Pancreas (tissue), 10 donors: ENCODE results near the gene KCNK7. TPM values are rescaled to one million over a fixed set of nuclear protein-coding genes. Genes with fewer than 3 reads are reported as not detected.

Experiments used
- ATAC-seq, 4 donors: fragments of 200-7000 bp; cut with Tn5 transposase; one replicate each; pipeline versions ENCODE4 v1.8.0 to v1.9.1; 2020; ENCODE audit warnings: mild to moderate bottlenecking in 4 of 4, moderate library complexity in 4 of 4
- DNase-seq, 6 donors: peaks; one replicate each; pipeline ENCODE4 v3.0.0-alpha.2; 2020
- FAIRE-seq: peaks from 2 replicates; lab custom pipeline; 2012; peaks lifted over from hg19 to GRCh38; lab: Jason Lieb, UNC
- H3K27ac ChIP-seq, 4 donors: fragments of 200-600 bp; sonication (generic); 1 replicate in 3 of 4; 2 replicates in 1 of 4; pipeline versions ENCODE4 v1.5.0 to v1.8.0; 2020
- H3K27me3 ChIP-seq, 4 donors: fragments of 200-600 bp; one replicate each; pipeline ENCODE4 v1.8.0; 2021
- H3K36me3 ChIP-seq, 3 donors: fragments of 200-600 bp; sonication (generic) in 1 of 3; one replicate each; pipeline versions ENCODE4 v1.5.0 to v1.8.0; 2020 to 2021
- H3K4me1 ChIP-seq, 3 donors: fragments of 200-600 bp; one replicate each; pipeline ENCODE4 v1.8.0; 2021
- H3K4me3 ChIP-seq, 4 donors: fragments of 200-600 bp; sonication (generic) in 2 of 4; one replicate each; pipeline versions ENCODE4 v1.5.0 to v1.8.0; 2020 to 2021
- H3K9me3 ChIP-seq, 4 donors: fragments of 200-600 bp; one replicate each; pipeline ENCODE4 v1.8.0; 2021
- WGBS, 2 donors: extraction: QIAGEN DNeasy Blood & Tissue Kit; methylation state at CpG; one replicate each; pipeline ENCODE4 v1.1.7; 2013; 5-methylcytosine and 5-hydroxymethylcytosine counted together
- intact Hi-C, 3 donors: fragments of 100-400 bp; cut with DNase I; formaldehyde crosslinking; loops; one replicate each; pipeline versions ENCODE4 v1.11.1 to v1.14.2; 2022
- polyA plus RNA-seq, 2 donors: library from polyadenylated mRNA; stranded (reverse); fragments of 200-250 nt; gene quantifications; one replicate each; pipeline ENCODE4 v1.2.3, GENCODE V29; 2013
- total RNA-seq, 6 donors: library from RNA; stranded (reverse); fragmentation: NEBNext Ultra II Directional in 4 of 6; extraction: Animal tissue kit (Norgen Biotek cat#: 25700) in 4 of 6; gene quantifications; one replicate each; pipeline versions ENCODE4 v1.2.1 to v1.2.4, GENCODE V29; 2021 to 2023
- TF ChIP-seq, protein P1 (sequence below), 4 donors: fragments of 200-600 bp; sonication (generic) in 3 of 4; IDR thresholded peaks; one replicate each; pipeline versions ENCODE4 v1.5.0 to v1.8.0; 2021; ENCODE audit warnings: antibody characterized with exemption in 4 of 4
- donor health status: healthy with polysubstance abuse.
- donor health status: DM: no; HTN: no; CAD: no; lungs with moderate emphysema.
- donor health status: DM: no; HTN: no; CAD: no.
- donor health status: control.
- donor health status: control.
- donor health status: Bipolar disorder and iron deficiency.
- donor health status: DM: yes; HTN: yes; CAD: no.
- donor health status: DM: no; HTN: no; CAD: no.
- donor health status: DM: no; HTN: no; CAD: no.
- donor health status: DM: yes; HTN: yes; CAD: no.

Gene KCNK7
- total and polyA plus RNA-seq, 8 donors = 0.19 to 1.6 (median 0.84) TPM; not detected in 3

DNA sequence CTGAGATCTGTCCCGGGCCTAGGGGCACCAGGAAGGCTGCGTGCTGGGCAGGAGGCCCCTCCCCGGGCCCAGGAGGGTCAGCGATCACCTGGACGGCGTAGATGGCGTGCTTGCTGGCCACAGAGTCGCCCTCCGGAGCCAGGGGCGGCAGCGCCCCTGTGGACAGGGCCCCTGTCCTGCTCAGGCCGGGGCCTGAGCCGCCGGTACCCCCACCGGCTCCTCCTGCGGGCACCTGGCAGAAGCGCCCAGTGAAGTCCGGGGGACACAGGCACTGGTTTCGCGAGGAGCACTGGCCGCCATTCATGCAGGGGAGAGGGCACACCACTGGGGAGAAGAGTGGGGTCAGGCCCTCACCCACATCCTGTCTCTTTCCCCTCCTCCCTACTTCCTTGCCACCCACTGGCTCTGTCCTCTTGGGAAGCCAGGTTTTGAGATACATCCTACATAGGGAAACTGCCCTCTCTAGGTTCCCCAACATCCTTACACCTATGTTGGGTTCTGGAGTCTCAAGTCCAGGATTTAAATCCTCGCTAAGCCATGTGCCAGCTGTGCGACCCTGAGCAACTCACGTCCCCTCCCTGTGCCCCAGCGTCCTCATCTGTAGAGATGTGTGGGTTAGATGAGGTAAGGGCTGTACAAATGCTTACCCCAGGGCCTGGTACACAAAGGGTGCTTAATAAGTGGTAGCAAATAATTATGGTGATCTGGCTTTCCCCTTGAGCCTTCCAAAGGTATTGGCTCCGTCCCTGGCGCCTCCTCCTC, 41.4 kb downstream of the KCNK7 start:
- DNase-seq (peak in 1 of 6 donors; percentile 55), FAIRE-seq (no peak), ATAC-seq (no peak)
- H3K36me3 ChIP-seq = no peaks in the 10 kb centered on the region
- no peak overlapping the region for H3K27ac ChIP-seq
- intact Hi-C loops = no loop called here
- no peaks in the 10 kb centered on the region for H3K27me3 ChIP-seq
- WGBS, 2 donors = 89 to 91% methylated on average over 27 of the region's 27 CpGs
- no peak overlapping the region for H3K4me3 ChIP-seq
- peaks cover 7 to 24% (median 9%) of the 10 kb centered on the region in 3 donors for H3K4me1 ChIP-seq
- no peaks in the 10 kb centered on the region for H3K9me3 ChIP-seq
- TF ChIP-seq, protein P1, sequence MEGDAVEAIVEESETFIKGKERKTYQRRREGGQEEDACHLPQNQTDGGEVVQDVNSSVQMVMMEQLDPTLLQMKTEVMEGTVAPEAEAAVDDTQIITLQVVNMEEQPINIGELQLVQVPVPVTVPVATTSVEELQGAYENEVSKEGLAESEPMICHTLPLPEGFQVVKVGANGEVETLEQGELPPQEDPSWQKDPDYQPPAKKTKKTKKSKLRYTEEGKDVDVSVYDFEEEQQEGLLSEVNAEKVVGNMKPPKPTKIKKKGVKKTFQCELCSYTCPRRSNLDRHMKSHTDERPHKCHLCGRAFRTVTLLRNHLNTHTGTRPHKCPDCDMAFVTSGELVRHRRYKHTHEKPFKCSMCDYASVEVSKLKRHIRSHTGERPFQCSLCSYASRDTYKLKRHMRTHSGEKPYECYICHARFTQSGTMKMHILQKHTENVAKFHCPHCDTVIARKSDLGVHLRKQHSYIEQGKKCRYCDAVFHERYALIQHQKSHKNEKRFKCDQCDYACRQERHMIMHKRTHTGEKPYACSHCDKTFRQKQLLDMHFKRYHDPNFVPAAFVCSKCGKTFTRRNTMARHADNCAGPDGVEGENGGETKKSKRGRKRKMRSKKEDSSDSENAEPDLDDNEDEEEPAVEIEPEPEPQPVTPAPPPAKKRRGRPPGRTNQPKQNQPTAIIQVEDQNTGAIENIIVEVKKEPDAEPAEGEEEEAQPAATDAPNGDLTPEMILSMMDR (IDR thresholded peaks at IDR 0.05) = no peak

GRCh38 chr11:65553301-65554001, 42.1 kb downstream of the KCNK7 start:
- intact Hi-C loops = no loop called here
- FAIRE-seq (no peak), DNase-seq (peak in 2 of 6 donors; percentile 54 to 74), ATAC-seq (no peak)
- no peaks in the 10 kb centered on the region for H3K36me3 ChIP-seq
- no peak overlapping the region for H3K27ac ChIP-seq
- TF ChIP-seq, protein P1 (IDR thresholded peaks at IDR 0.05) = no peak
- 82 to 89% methylated on average over 22 to 37 of the region's 37 CpGs for WGBS, 2 donors
- H3K4me1 ChIP-seq = peaks cover 0 to 16% (median 3%) of the 10 kb centered on the region in 3 donors
- H3K9me3 ChIP-seq = no peaks in the 10 kb centered on the region
- H3K27me3 ChIP-seq = no peaks in the 10 kb centered on the region
- no peak overlapping the region for H3K4me3 ChIP-seq

- 65 to 68% methylated on average over 9 of the region's 9 CpGs for whole genome bisulfite sequencing, 2 donors
- Histone ChIP-seq H3K9me3 (no peaks in the 10 kb centered on the region), H3K4me3 (no peak overlapping the region), H3K27me3 (no peaks in the 10 kb centered on the region), H3K4me1 (peaks cover 0 to 16% (median 3%) of the 10 kb centered on the region in 3 donors), H3K27ac (no peak overlapping the region), H3K36me3 (no peaks in the 10 kb centered on the region)
- no peak for ATAC-seq
- TF ChIP-seq, protein P1 (IDR thresholded peaks at IDR 0.05) = peak in 1 of 4 donors; percentile 7
- no peak for FAIRE-seq
- intact Hi-C loops = no loop called here
- DNase-seq = no peak
These were observed 43.1 kb downstream of the KCNK7 start for GRCh38 chr11:65552388-65552951.

GRCh38 chr11:65551572-65552387, 43.8 kb downstream of the KCNK7 start:
- Histone ChIP-seq H3K27me3 (no peaks in the 10 kb centered on the region), H3K4me1 (peaks cover 0 to 12% (median 3%) of the 10 kb centered on the region in 3 donors), H3K27ac (peak overlapping the region in 3 of 4 donors; percentile 52 to 66 (median 57)), H3K9me3 (no peaks in the 10 kb centered on the region), H3K4me3 (no peak overlapping the region), H3K36me3 (no peaks in the 10 kb centered on the region)
- FAIRE-seq (no peak), ATAC-seq (peak; percentile 85 to 88 (median 86)), DNase-seq (peak; percentile 79 to 90 (median 82))
- TF ChIP-seq, protein P1 (IDR thresholded peaks at IDR 0.05) = peak; percentile 13 to 48 (median 32)
- 35% methylated on average over 17 of the region's 17 CpGs for WGBS, 2 donors
- intact Hi-C loops = no loop called here
